Panc1 (cell line): Measurements from ENCODE around the gene MED13L.

Experiments
- CTCF ChIP-seq: fragments of 450-650 bp; IDR thresholded peaks from 2 replicates; pipeline ENCODE4 v1.5.1; 2017; ENCODE audit warnings: mild to moderate bottlenecking
- POLR2AphosphoS5 ChIP-seq: IDR thresholded peaks from 2 replicates; pipeline ENCODE4 v1.6.1; 2012; ENCODE audit warnings: mild to moderate bottlenecking, low read depth, low read length, moderate library complexity
- SIN3A ChIP-seq: IDR thresholded peaks from 2 replicates; pipeline ENCODE4 v1.6.1; 2012; ENCODE audit warnings: low read depth, mild to moderate bottlenecking, low read length, moderate library complexity, borderline replicate concordance; ENCODE audit not compliant: insufficient read depth

- no peak for TF ChIP-seq CTCF
- no peak for TF ChIP-seq POLR2AphosphoS5
- no peak for TF ChIP-seq SIN3A
Measured at GRCh38 chr12:116068371-116068770, 209.1 kb downstream of the MED13L start.
